HG03103 (cell line): ENCODE results near the gene MRPS6.

ENCODE experiments used
- ATAC-seq: cut with Tn5 transposase; IDR thresholded peaks from one replicate; pipeline ENCODE4 v1.9.1; 2021; ENCODE audit warnings: low read depth; ENCODE audit not compliant: unreplicated experiment

Gene MRPS6

GRCh38 chr21:34094949-34095348, 21.6 kb downstream of the MRPS6 start:
- no peak for ATAC-seq

GRCh38 chr21:34097442-34097841, 24.1 kb downstream of the MRPS6 start:
- no peak for ATAC-seq

- ATAC-seq, result no peak
Measured at GRCh38 chr21:34100337-34100736, 27.0 kb downstream of the MRPS6 start.

- ATAC-seq, result no peak
Measured at GRCh38 chr21:34100790-34101189, 27.4 kb downstream of the MRPS6 start.

GRCh38 chr21:34105947-34106541, 32.7 kb downstream of the MRPS6 start:
- no peak for ATAC-seq

- no peak for ATAC-seq
Measured at GRCh38 chr21:34107606-34108005, 34.2 kb downstream of the MRPS6 start.

GRCh38 chr21:34109075-34109474, 35.7 kb downstream of the MRPS6 start:
- ATAC-seq, result no peak

- ATAC-seq, result no peak
Measured at GRCh38 chr21:34110594-34111202, 37.3 kb downstream of the MRPS6 start.

GRCh38 chr21:34112316-34113033, 39.1 kb downstream of the MRPS6 start:
- no peak for ATAC-seq

GRCh38 chr21:34113842-34114241, 40.5 kb downstream of the MRPS6 start:
- no peak for ATAC-seq

GRCh38 chr21:34115160-34115559, 41.8 kb downstream of the MRPS6 start:
- ATAC-seq, result no peak

GRCh38 chr21:34116569-34116968, 43.2 kb downstream of the MRPS6 start:
- no peak for ATAC-seq

GRCh38 chr21:34120867-34121266, 47.5 kb downstream of the MRPS6 start:
- no peak for ATAC-seq

GRCh38 chr21:34122047-34122446, 48.7 kb downstream of the MRPS6 start:
- no peak for ATAC-seq

- ATAC-seq, result no peak
Measured at GRCh38 chr21:34123609-34124008, 50.2 kb downstream of the MRPS6 start.

- no peak for ATAC-seq
Measured at GRCh38 chr21:34126269-34126668, 52.9 kb downstream of the MRPS6 start.

- ATAC-seq, result no peak
Measured at GRCh38 chr21:34126691-34127090, 53.3 kb downstream of the MRPS6 start.

- no peak for ATAC-seq
Measured at GRCh38 chr21:34128124-34128523, 54.7 kb downstream of the MRPS6 start.

GRCh38 chr21:34128674-34129038, 55.3 kb downstream of the MRPS6 start:
- no peak for ATAC-seq

- no peak for ATAC-seq
Measured at GRCh38 chr21:34129039-34129891, 55.9 kb downstream of the MRPS6 start.
